HepG2 (cell line): ENCODE data around the gene RAE1.

ENCODE experiments used
- KAT2B ChIP-seq: fragments of 150-350 bp; IDR thresholded peaks from 2 replicates; pipeline ENCODE4 v1.6.1; 2014; ENCODE audit warnings: low read depth, low read length, borderline replicate concordance
- NFE2L2 ChIP-seq: fragments of 150-350 bp; IDR thresholded peaks from 2 replicates; pipeline ENCODE4 v1.6.1; 2014; ENCODE audit warnings: low read length
- NFYC ChIP-seq: IDR thresholded peaks from 2 replicates; pipeline ENCODE4 v1.6.1; 2016; ENCODE audit warnings: missing genetic modification reagents, missing compliant biosample characterization
- NR3C1 ChIP-seq: sonication (generic); formaldehyde crosslinking; IDR thresholded peaks from 2 replicates; pipeline ENCODE4 v1.4.0; 2020; ENCODE audit warnings: missing genetic modification reagents
- POLR2A ChIP-seq, 2 experiments: IDR thresholded peaks; 2 replicates each; pipeline ENCODE4 v1.6.1; 2011; ENCODE audit warnings: low read depth in 2 of 2, low read length in 2 of 2, mild to moderate bottlenecking in 1 of 2, moderate library complexity in 1 of 2; ENCODE audit not compliant: insufficient read depth in 1 of 2
- TBP ChIP-seq: sonication (generic); formaldehyde crosslinking; IDR thresholded peaks from 2 replicates; pipeline ENCODE4 v1.5.0; 2020; ENCODE audit warnings: missing genetic modification reagents
- ZBTB1 ChIP-seq: sonication (generic); formaldehyde crosslinking; IDR thresholded peaks from 2 replicates; pipeline ENCODE4 v1.4.0; 2020; ENCODE audit warnings: missing genetic modification reagents, borderline replicate concordance
- ZNF20 ChIP-seq: sonication (generic); formaldehyde crosslinking; IDR thresholded peaks from 2 replicates; pipeline ENCODE4 v1.4.0; 2020; ENCODE audit warnings: mild to moderate bottlenecking, moderate library complexity, missing genetic modification reagents
- ZNF747 ChIP-seq: sonication (generic); formaldehyde crosslinking; IDR thresholded peaks from 2 replicates; pipeline ENCODE4 v1.8.1; 2023; ENCODE audit warnings: missing genetic modification reagents, mild to moderate bottlenecking, borderline replicate concordance
- TF ChIP-seq, protein P1 (sequence below): sonication (generic); formaldehyde crosslinking; IDR thresholded peaks from 2 replicates; pipeline ENCODE4 v1.4.0; 2020; ENCODE audit warnings: mild to moderate bottlenecking, missing genetic modification reagents
- TF ChIP-seq, protein P2 (sequence below): sonication (generic); formaldehyde crosslinking; IDR thresholded peaks from 2 replicates; pipeline ENCODE4 v1.5.0; 2020; ENCODE audit warnings: mild to moderate bottlenecking, missing genetic modification reagents, moderate library complexity

DNA sequence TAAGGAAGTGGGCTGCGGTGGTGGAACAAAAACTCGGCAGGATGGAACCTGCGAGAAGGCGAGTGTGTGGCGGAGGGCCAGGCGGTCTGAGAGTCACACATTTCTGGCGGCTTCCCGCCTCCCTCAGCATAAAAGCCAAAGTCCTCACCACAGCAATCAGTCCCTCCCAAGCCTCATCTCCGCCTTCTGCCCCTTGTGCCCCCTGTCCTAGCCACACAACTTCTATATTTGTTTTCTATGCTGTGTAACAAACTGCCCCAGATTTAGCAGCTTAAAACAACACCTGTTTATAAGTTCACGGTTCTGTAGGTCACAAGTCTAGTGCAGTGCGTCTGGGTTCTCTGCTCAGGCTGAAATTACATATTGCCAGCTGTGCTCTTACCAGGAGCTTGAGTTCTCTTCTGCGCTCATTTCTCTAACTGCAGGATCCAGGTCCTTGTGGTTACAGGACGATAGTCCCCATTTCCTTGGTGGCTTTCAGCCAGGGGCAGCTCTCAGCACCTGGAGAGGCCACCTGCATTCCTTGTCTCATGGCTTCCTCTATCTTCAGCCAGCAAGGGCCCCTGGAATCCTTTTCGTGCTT is 33.2 kb upstream of the RAE1 start:
- TF ChIP-seq POLR2A (IDR thresholded peaks at IDR 0.05; ENCODE audit: insufficient read depth in 1 of 2, low read depth in 2 of 2, low read length in 2 of 2) (no peak), NFYC (no peak), NR3C1 (CRISPR knock-in tag) (no peak), KAT2B (no peak), TBP (CRISPR knock-in tag) (no peak), ZNF20 (no peak), NFE2L2 (no peak), ZNF747 (no peak), ZBTB1 (CRISPR knock-in tag) (no peak)
- TF ChIP-seq, protein P1, sequence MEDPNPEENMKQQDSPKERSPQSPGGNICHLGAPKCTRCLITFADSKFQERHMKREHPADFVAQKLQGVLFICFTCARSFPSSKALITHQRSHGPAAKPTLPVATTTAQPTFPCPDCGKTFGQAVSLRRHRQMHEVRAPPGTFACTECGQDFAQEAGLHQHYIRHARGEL (CRISPR knock-in tag) = no peak
- TF ChIP-seq, protein P2, sequence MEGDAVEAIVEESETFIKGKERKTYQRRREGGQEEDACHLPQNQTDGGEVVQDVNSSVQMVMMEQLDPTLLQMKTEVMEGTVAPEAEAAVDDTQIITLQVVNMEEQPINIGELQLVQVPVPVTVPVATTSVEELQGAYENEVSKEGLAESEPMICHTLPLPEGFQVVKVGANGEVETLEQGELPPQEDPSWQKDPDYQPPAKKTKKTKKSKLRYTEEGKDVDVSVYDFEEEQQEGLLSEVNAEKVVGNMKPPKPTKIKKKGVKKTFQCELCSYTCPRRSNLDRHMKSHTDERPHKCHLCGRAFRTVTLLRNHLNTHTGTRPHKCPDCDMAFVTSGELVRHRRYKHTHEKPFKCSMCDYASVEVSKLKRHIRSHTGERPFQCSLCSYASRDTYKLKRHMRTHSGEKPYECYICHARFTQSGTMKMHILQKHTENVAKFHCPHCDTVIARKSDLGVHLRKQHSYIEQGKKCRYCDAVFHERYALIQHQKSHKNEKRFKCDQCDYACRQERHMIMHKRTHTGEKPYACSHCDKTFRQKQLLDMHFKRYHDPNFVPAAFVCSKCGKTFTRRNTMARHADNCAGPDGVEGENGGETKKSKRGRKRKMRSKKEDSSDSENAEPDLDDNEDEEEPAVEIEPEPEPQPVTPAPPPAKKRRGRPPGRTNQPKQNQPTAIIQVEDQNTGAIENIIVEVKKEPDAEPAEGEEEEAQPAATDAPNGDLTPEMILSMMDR (CRISPR knock-in tag) = no peak
